Loucy (cell line): ENCODE measurements around the gene CNBD2.

Experiments
- H2AFZ ChIP-seq: fragments of 200-600 bp; sonication (generic); 2 replicates; pipeline ENCODE4 v1.6.0; 2016; ENCODE audit warnings: antibody characterized with exemption, mild to moderate bottlenecking, low read length, moderate library complexity
- H3F3A ChIP-seq: fragments of 200-600 bp; 2 replicates; pipeline ENCODE4 v1.6.0; 2016; ENCODE audit warnings: antibody characterized with exemption, low read depth, mild to moderate bottlenecking
- H3K27me3 ChIP-seq: fragments of 200-600 bp; sonication (generic); 2 replicates; pipeline ENCODE4 v1.6.1; 2014; ENCODE audit warnings: low read length, mild to moderate bottlenecking; ENCODE audit not compliant: insufficient read depth, poor library complexity, severe bottlenecking
- H3K36me3 ChIP-seq: fragments of 200-600 bp; sonication (generic); 2 replicates; pipeline ENCODE4 v1.6.1; 2016; ENCODE audit warnings: low read length; ENCODE audit not compliant: insufficient read depth
- H3K4me1 ChIP-seq: fragments of 200-600 bp; sonication (generic); 2 replicates; pipeline ENCODE4 v1.5.1; 2014; ENCODE audit warnings: low read length, mild to moderate bottlenecking; ENCODE audit not compliant: insufficient read depth, poor library complexity, severe bottlenecking
- H3K4me2 ChIP-seq: fragments of 200-600 bp; sonication (generic); 2 replicates; pipeline ENCODE4 v1.6.0; 2014; ENCODE audit warnings: antibody characterized with exemption, low read length, low read depth, mild to moderate bottlenecking; ENCODE audit not compliant: poor library complexity, severe bottlenecking
- H3K4me3 ChIP-seq: fragments of 200-600 bp; sonication (generic); 2 replicates; pipeline ENCODE4 v1.5.1; 2014; ENCODE audit warnings: low read length, mild to moderate bottlenecking, mixed read lengths; ENCODE audit not compliant: poor library complexity, severe bottlenecking
- H3K79me2 ChIP-seq: fragments of 200-600 bp; sonication (generic); 2 replicates; pipeline ENCODE4 v1.6.1; 2014; ENCODE audit warnings: low read length; ENCODE audit not compliant: insufficient read depth
- H3K9ac ChIP-seq: fragments of 200-600 bp; sonication (generic); 2 replicates; pipeline ENCODE4 v1.6.0; 2014; ENCODE audit warnings: mild to moderate bottlenecking, low read depth, low read length, moderate library complexity; ENCODE audit not compliant: poor library complexity, severe bottlenecking
- H3K9me2 ChIP-seq: fragments of 200-600 bp; sonication (generic); replicated peaks from 2 replicates; pipeline ENCODE4 v1.6.1; 2016; ENCODE audit warnings: low read depth, low read length, mixed read lengths
- H3K9me3 ChIP-seq: fragments of 200-600 bp; sonication (generic); 2 replicates; pipeline ENCODE4 v1.6.1; 2014; ENCODE audit warnings: mild to moderate bottlenecking, antibody characterized with exemption, low read length, low read depth; ENCODE audit not compliant: insufficient read depth
- H4K20me1 ChIP-seq: fragments of 200-600 bp; sonication (generic); 2 replicates; pipeline ENCODE4 v1.6.0; 2014; ENCODE audit warnings: antibody characterized with exemption, low read length, mild to moderate bottlenecking; ENCODE audit not compliant: insufficient read depth, poor library complexity, severe bottlenecking
- CTCF ChIP-seq: fragments of 200-600 bp; sonication (generic); conservative IDR thresholded peaks from 2 replicates; pipeline ENCODE4 v1.5.1; 2014; ENCODE audit warnings: mild to moderate bottlenecking, antibody characterized with exemption, low read length
- EZH2phosphoT487 ChIP-seq: fragments of 200-600 bp; IDR thresholded peaks from 2 replicates; pipeline ENCODE4 v1.6.1; 2018; ENCODE audit warnings: antibody characterized with exemption, mild to moderate bottlenecking, moderate library complexity, borderline replicate concordance

Gene CNBD2

GRCh38 chr20:35975576-35976373, 7.4 kb downstream of the CNBD2 start:
- H3K9me3 ChIP-seq, result no peaks in the 10 kb centered on the region
- no peaks in the 10 kb centered on the region for H3F3A ChIP-seq
- TF ChIP-seq CTCF (no peak), EZH2phosphoT487 (no peak)
- H3K9ac ChIP-seq, result no peak overlapping the region
- no peaks in the 10 kb centered on the region for H3K36me3 ChIP-seq
- H3K27me3 ChIP-seq, result no peaks in the 10 kb centered on the region
- H3K79me2 ChIP-seq, result no peaks in the 10 kb centered on the region
- H4K20me1 ChIP-seq, result no peaks in the 10 kb centered on the region
- H3K4me2 ChIP-seq, result no peak overlapping the region
- no peaks in the 10 kb centered on the region for H3K9me2 ChIP-seq
- H2AFZ ChIP-seq, result no peak overlapping the region
- no peaks in the 10 kb centered on the region for H3K4me1 ChIP-seq
- H3K4me3 ChIP-seq, result no peak overlapping the region

GRCh38 chr20:35978041-35978513, 9.7 kb downstream of the CNBD2 start:
- no peak overlapping the region for H3K4me3 ChIP-seq
- no peaks in the 10 kb centered on the region for H4K20me1 ChIP-seq
- H3K27me3 ChIP-seq, result no peaks in the 10 kb centered on the region
- no peaks in the 10 kb centered on the region for H3K9me3 ChIP-seq
- no peaks in the 10 kb centered on the region for H3K79me2 ChIP-seq
- TF ChIP-seq EZH2phosphoT487, result no peak
- TF ChIP-seq CTCF, result no peak
- no peaks in the 10 kb centered on the region for H3F3A ChIP-seq
- no peak overlapping the region for H2AFZ ChIP-seq
- no peak overlapping the region for H3K9ac ChIP-seq
- no peaks in the 10 kb centered on the region for H3K36me3 ChIP-seq
- H3K9me2 ChIP-seq, result no peaks in the 10 kb centered on the region
- no peaks in the 10 kb centered on the region for H3K4me1 ChIP-seq
- H3K4me2 ChIP-seq, result no peak overlapping the region

GRCh38 chr20:35979544-35979943, 11.2 kb downstream of the CNBD2 start:
- Histone ChIP-seq H3K79me2 (no peaks in the 10 kb centered on the region), H3K4me2 (no peak overlapping the region), H3K9me3 (no peaks in the 10 kb centered on the region), H3K4me3 (no peak overlapping the region), H3K9me2 (no peaks in the 10 kb centered on the region), H3K27me3 (no peaks in the 10 kb centered on the region), H3F3A (no peaks in the 10 kb centered on the region), H3K4me1 (no peaks in the 10 kb centered on the region), H3K36me3 (no peaks in the 10 kb centered on the region), H3K9ac (no peak overlapping the region), H2AFZ (no peak overlapping the region), H4K20me1 (no peaks in the 10 kb centered on the region)
- no peak for TF ChIP-seq EZH2phosphoT487
- TF ChIP-seq CTCF, result no peak
